ENCODE measurements around the gene ERAP2.
"Not testable (repeated sequence)": the region's sequence is repeated elsewhere in the genome, so short reads cannot be mapped to it uniquely, and the experiment has no call there.

ERAP2 gene, protein sequence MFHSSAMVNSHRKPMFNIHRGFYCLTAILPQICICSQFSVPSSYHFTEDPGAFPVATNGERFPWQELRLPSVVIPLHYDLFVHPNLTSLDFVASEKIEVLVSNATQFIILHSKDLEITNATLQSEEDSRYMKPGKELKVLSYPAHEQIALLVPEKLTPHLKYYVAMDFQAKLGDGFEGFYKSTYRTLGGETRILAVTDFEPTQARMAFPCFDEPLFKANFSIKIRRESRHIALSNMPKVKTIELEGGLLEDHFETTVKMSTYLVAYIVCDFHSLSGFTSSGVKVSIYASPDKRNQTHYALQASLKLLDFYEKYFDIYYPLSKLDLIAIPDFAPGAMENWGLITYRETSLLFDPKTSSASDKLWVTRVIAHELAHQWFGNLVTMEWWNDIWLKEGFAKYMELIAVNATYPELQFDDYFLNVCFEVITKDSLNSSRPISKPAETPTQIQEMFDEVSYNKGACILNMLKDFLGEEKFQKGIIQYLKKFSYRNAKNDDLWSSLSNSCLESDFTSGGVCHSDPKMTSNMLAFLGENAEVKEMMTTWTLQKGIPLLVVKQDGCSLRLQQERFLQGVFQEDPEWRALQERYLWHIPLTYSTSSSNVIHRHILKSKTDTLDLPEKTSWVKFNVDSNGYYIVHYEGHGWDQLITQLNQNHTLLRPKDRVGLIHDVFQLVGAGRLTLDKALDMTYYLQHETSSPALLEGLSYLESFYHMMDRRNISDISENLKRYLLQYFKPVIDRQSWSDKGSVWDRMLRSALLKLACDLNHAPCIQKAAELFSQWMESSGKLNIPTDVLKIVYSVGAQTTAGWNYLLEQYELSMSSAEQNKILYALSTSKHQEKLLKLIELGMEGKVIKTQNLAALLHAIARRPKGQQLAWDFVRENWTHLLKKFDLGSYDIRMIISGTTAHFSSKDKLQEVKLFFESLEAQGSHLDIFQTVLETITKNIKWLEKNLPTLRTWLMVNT

DNA sequence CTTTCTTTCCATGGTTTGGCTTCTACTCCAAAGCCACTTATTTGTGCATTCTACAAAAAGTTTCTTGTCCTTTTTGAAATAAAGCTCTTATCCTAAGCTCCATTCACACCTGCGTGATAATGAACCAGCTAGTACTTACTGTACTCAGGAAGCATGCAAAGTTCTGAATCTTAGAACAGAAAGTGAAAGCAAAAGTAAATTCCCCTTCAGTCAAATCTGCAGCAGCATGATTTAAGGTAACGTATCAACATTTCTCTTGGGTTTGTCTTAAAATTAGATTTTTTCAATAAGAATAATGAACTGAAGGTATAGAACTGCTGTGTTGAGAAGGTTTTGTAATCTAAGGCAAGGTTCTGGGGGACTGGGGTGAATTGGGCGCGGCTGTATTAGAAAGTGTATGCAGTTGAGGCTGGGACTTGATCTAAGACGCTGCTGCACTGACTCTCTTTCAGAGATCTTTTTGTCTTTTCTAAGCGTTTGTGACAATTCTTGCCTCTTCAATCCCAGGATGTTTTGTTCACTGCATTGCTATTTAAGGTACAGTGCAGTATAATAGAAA is at the start of gene ERAP2:
ERAP2 (plus strand) TSS at position 209 of the 559 bp plus-strand sequence. CDS start 3,186 bp downstream, outside the sequence.
- no peak for DNase-seq (ENCODE audit: low read depth)

DNA sequence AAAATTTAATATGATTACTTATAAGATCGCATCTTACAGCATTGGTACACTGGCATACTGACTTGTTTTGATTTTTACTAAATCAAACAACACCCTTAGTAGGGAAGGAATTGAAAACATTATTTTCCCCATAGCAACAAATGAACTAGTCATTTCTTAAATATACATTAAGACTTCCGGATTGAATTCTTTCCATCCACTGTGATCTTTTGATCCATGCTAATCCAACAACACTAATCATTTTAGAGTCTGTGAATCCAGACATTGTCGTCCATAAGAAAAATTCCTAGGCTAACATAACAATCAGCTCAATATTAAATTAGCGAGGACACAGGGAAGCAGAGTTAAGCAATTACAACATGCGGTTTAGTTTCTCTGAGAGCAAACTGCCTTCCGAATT is 47.0 kb upstream of the ERAP2 start:
- no peak for DNase-seq (ENCODE audit: low read depth)

DNA sequence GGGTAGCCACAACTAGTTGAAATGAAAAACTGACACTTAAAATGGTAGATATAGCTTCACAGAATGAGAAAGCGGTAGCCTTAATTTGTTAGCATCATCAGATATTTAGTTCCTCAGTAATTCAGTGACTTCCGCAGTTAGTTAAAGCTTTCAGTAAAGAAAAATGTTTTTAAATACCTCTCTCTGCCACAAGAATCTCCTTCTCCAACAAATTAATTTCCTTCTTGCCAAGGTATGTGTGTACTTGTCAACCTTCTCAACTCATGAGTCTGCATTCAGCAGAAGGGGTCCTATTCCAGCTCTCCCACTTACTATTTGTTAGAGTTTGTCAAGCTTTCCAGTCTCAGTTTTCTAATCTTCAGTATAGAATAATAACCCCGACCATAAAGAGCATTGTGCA is 42.3 kb upstream of the ERAP2 start:
- DNase-seq (ENCODE audit: low read depth), result no peak

DNA sequence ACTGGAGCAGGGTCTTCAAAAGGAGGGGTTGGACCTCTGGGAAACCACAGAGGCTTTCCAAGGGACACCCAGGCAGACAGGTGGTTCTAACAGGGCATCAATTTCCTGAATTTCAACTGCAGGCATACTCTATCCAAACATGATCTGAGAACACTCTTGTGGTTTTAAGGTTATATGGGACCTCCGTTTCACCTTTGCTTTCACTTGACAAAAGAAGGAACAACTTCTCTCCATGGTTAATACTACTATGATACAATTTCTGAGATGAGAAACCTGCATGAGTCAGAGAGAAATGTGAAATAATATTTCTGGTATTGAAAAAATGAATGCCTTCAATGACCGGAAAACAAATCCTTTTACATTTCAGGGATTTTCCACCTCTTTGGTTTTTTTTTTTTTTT is 40.5 kb upstream of the ERAP2 start:
- no peak for DNase-seq (ENCODE audit: low read depth)

DNA sequence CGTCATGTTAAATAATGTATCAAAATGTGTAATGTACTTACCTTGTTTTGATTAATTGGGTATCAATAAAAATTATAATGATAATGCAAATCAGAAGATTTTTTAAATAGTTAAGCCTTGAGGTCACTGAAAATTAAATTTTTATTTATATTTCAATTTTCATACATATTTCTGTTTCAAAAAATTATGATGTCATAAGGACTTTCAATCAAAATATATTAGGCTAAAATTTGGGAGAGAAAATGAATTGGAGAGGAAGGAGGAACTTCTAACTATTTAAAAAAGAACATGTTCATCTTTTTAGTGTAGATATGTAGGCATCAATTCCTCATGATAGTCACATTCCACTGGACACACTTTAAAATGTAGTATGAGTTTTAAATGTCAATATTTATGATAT is 39.5 kb upstream of the ERAP2 start:
- DNase-seq (ENCODE audit: low read depth), result no peak

DNA sequence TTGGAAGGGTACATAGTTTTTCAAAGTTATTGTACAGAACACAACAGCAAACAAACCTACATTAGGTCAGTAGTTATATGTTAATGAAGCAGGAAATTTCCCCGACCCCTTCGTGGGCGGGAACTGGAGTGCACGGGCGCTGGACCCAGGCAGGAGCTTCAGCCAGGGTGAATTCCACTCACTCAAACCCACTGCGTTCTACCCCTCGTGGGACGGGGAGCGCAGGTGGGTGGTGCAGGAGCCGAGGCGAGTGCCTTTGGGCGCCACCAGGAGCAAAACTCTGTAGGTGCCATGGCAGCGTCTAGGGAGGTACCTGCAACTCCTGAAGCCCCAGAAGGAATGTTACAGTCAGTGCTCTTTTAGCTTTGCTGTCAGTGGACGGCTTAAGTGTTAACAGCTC is 39.0 kb upstream of the ERAP2 start:
- DNase-seq (ENCODE audit: low read depth), result no peak

DNA sequence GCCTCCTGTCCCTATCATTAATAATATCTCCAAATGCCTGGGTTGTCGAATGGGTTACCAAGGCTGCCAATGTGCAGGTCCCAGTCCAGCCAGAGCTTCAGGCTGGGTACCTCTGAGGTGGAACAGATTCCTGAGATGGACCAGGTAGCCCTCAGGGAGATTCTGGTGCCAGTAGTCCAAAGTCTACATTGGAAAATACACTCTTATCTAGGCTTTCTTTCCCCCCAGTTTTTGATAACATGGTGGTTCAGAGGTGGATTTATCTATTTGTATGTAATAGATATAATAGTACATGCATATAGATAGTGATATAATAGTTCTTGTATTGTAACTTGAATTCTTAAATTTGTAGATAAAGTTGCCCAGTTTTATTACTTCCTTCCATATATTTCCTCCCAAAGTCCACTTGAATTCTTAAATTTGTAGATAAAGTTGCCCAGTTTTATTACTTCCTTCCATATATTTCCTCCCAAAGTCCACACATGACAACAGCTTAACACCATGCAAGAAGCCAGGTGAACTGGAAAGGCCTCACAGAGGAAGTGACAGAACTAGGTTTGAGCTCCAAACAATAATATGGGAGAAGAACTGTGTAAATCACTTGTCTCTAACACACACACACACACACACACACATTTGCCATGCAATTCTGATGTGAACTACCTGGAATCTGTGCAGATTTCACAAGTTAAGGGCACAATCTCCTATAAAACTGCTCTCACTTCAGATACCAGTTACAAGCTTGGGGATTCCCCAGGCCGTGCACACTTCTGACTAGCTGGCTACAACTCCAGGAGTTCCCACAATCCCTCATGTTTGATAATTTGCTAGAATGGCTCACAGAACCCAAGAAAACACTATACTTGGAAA is 37.9 kb upstream of the ERAP2 start:
- DNase-seq (ENCODE audit: low read depth), result no peak

DNA sequence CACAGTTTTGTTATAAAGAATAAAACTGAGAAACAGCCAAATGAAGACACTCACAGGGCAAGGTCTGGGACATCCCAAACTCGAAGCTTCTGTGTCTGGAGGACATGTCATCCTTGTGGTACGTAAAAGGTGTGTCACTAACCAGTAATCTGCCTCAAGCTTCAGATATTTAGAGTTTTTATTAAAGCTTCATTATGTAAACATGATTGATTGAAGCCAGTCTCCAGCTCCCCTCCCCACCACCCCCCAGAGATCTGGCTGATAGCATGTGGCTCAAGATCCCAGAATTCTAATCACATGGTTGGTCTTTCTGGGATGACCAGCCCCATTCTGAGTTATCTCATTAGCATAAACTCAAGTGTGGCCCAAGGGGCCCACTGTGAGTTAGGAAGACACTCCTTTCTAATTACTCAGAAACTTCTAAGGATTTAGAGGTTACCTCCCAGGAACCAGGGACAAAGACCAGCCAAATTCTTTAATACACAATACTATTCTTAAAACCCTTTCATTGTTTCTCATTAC is 37.2 kb upstream of the ERAP2 start:
- DNase-seq (ENCODE audit: low read depth), result no peak

DNA sequence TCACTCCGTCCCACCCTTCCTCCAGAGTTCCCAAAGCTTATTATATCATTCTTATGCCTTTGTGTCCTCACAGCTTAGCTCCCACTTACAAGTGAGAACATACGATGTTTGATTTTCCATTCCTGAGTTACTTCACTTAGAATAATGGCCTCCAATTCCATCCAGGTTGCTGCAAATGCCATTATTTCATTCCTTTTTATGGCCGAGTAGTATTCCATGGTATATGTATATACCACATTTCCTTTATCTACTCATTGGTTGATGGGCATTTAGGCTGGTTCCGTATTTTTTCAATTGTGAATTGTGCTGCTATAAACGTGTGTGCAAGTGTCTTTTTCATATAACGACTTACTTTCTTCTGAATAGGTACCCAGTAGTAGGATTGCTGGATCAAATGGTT is 34.4 kb upstream of the ERAP2 start:
- not testable (repeated sequence) for DNase-seq (ENCODE audit: low read depth)

DNA sequence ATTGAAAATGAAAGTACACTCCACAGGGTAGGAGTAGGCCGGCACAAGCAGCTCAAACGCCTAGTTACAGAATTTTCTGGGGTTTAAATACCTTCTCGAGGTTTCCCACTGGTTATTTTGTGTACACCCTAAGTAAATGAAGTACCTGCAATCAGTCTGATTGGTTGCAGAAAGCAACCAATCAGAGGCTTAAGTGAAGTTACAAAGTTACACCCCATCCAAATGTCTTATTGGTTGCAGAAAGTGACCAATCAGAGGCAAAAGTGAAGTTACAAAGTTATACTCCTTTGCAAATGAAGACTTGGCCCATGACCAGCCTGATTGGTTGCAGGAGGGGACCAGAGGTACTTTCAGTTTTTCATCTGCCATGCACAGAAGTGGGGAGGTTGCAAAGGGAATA is 33.2 kb upstream of the ERAP2 start:
- no peak for DNase-seq (ENCODE audit: low read depth)

DNA sequence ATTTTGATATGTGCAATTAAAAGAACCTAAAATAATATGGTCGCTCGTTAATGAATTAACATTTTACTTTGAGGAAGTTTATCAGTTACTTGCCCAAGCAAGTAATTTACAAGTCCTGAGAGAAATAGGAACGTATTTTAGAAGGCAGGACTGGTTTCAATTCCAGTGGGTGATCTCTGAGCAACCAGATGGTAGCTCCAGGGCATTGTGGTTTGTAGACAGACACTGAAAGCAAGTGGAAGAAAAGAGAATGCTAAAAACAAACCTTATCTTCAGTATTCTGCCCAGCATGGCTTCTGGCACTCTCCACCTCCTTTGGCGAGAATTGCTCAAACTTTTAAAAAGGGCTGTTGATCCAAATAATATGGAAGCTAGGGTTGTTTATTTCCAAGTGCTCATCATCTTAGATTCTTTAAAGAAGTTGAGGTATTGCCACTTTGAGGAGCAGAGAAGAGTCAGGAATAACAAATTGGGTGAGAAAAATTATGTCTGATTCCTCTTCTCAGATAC is 31.8 kb upstream of the ERAP2 start:
- DNase-seq (ENCODE audit: low read depth), result no peak

DNA sequence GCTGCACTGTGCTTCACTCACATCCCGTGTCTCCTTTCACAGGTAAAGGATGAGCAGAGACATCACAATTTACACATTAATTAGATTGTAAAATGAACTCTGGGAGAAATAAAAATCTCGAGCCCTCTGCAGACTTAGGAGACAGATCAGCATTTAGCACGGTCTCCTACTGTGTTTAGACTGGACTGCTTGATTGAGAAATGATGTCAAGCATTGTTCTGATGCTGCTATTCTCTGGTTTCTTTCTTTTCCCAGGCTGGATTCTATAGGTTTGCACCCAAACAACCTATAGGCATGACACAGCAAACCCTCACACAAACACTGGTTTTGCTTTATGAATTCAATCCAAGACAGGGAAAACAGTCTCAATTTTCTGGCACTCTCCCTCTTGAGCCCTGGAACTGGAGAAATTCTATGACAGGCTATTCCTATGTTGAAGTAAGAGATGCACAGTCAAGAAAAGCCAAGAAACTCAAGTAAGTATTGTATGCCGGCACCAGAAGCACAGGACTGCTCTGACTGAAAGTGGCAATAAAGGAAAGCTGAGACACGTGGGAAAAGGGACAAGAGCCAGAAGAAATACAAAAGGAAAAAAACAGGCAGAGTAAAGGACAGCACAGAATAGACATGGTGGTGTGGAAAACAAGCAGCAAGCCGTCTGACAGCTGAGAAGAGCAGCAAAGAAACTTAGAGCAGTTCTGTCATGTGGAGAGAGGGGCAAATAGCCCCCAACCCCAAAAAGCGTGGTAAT is 24.8 kb upstream of the ERAP2 start:
- DNase-seq (ENCODE audit: low read depth), result no peak

DNA sequence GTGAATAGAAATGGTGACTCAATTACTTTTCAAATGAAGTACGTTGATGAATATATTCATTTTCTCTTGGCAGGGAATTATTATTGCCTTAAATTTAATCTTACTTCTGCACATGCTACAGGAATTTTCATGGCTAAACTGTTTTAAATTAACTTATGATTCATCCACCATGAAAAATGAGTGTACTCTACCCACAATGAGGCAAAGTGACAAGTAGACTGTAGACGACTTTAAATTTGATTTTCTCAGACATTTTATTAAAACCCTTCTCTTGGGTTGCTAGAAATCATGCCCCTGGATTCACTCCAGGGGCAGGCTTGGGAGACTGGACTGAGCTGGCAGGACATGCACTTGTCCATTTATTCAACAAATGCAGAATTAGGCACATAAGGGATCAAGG is 23.5 kb upstream of the ERAP2 start:
- DNase-seq (ENCODE audit: low read depth), result no peak

DNA sequence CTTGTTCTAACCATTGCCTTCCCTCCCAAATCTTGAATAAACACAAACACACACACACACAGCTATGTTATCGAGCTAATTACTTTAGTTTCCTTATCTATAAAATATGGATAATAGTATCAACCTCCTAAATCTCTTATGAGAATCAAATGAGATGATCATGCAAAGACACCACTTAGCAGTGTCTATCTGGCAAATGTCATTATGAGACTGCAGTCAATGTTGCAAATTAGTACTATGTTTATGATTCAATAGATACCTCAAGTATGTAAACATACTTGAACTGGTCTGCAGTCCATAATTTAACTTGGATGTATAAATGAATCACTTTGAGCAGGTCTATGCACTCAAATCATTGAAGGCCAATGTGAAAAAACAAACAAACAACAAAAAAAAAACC is 22.2 kb upstream of the ERAP2 start:
- no peak for DNase-seq (ENCODE audit: low read depth)

DNA sequence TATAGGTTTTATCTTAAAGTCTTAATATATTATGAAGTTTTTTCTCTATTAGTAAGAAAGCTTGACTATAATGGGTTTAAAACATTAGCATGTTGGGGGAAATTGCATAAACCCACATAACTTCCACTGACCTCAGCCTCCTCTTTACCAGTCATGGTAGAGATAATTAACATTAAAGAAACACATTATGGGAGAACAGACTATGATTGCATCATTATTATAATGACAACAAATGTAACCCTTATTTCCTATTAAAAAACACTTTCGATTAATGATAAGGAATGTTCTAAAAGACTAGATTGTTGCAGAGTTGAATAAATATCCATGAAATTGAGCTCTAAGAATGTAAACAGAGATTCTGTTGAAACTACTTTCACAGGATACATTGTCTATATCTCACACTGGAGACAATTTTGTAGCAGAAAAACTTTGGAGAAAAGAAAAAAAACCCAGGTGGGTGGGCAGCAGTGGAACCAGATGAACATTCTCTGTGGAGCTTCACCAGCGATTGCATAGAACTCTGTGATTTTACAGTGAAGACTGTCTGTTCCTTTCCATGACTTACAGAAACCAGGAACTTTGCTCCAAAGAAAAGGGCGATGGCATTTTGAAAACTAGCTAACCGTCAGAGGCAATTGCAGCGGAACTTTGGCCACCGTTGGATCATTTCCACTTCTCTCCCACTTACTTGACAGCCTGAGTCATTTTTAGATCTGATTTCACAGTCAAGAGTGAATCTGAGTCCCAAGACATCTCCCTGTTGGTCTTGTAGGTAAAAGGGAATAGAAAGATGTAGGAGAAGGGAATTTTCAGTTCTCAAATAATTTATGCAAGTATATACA is 21.0 kb upstream of the ERAP2 start:
- no peak for DNase-seq (ENCODE audit: low read depth)

DNA sequence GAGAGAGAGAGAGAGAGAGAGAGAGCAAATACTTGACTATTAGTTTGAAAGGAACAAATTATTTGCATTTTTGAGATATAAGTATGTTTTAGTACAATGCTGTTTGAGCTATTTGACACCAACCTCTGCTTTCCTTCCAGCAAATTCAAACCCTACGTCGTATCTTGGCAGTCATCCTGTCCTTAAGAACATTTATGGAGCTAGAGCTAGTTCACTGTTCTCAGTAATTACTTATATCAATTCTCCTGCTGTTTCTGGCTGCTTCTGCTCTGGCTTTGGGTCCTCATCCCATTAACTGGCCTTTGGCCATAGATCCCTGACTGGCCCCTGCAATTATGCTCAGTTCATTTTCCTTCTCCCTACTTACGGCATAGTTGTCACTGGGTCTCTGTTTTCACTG is 19.9 kb upstream of the ERAP2 start:
- no peak for DNase-seq (ENCODE audit: low read depth)

DNA sequence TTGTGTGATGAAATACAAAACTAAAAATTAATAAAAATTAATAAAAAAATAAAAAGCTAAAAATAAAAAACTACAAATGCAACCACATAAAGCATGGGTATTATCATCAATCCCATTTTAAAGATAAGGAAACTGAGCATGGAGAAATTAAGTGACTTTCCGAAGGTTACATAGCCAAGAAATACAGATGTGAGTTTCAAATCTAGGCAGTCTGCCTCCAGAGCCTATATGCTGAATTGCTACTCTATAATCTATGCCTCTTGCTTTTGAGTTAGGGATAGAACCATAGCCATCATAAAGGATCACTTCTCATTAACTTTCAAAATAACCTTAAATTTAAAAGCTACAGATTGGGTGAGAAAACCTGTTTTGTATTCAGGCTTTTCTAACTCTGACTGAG is 18.8 kb upstream of the ERAP2 start:
- no peak for DNase-seq (ENCODE audit: low read depth)

DNA sequence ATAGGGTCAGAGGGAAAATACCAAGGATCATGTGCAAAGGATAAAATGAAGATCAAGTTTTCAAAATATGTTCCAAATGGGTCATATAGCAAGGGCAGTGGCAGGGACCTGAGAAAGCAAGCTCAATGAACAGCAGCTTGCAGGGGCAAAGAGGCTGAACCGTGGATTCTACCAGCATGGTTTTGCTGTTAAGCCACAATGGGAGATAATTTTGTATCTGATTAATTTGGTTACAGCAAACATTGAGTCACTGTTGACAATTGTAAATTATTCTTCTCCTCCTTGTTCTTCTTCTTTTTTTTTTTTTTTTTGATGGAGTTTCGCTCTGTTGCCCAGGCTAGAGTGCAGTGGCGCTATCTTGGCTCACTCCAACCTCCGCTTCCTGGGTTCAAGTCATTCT is 18.4 kb upstream of the ERAP2 start:
- DNase-seq (ENCODE audit: low read depth), result no peak

DNA sequence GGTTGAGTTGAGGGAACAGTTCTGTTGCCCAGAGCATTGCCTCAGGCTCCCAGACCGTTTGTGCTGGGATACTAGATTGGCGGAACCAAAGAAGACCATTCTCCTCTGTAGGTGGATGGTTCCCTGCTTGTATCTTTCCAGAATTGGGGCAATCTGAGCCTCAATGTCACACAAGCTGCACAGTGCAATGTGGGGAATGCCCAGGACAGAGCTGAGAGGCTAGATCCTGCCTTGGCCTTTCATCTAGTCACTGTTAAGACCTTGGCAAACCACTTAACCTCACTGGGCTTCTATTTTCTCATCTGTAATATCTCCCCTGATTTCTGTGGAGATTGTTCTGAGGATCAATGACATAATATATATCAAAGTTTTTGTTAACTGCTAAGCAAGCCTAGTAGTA is 16.9 kb upstream of the ERAP2 start:
- DNase-seq (ENCODE audit: low read depth), result no peak

DNA sequence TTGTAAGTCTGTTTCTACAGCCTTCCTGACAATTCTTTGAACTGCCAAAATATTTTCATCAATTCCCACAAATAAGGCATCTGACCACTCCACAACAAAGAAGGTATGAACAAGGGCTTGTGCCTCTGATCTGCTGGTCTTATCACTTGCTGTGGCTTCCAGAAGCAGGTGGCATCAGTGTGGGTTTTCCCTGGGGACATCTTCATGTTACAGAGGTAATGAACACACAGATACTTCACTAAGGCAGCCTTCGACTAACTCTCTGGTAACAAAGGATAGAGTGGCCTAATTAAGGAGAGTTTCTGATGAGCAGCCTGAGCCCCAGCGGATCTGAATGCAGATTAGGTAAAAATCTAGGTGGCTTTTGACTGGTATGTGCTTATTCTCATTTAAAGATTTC is 15.2 kb upstream of the ERAP2 start:
- DNase-seq (ENCODE audit: low read depth), result no peak
